HG03520 (cell line): ENCODE data around the gene IGF2BP3.
"Not testable (repeated sequence)": the region's sequence is repeated elsewhere in the genome, so short reads cannot be mapped to it uniquely, and the experiment has no call there.

Experiments used
- ATAC-seq: cut with Tn5 transposase; IDR thresholded peaks from one replicate; pipeline ENCODE4 v1.9.1; 2021; ENCODE audit warnings: mild to moderate bottlenecking, moderate library complexity; ENCODE audit not compliant: unreplicated experiment

IGF2BP3 gene

DNA sequence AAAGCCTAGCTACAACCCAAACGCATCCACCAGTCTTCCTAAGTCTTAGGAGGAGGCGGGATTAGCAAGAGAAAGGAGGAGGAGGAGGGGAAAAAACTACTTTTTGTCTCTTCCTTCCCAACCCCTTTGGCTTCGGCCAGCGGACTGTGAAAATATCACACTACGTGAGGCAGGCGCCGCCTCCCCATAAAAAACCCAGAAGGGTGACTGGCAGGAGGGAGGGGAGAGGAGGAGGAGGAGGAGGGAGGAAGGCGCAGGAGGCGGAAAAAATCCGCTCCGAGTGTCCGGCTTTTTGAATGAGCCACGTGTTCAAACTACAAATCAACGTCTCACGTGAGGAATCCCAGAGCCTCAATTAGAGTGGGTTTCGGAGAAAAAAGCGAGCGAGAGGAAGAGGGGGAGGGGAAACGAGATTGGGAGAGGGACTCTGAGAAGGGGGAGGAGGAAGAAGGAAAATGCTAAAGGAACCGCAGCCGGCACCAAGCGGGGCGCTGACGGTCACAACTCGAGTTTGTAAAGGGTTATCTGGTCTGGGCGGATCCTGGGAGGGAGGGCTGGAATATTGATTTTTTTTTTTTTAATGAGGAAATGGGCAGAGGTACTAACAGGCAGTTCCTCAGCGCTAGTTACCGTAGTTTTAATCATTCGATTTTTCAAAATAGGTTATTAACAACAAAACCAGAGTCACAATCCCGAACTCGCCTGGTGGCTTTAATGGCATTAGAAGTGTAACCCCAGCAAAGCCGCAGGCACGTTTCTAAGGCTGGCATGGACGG is at the start of gene IGF2BP3:
TSS of gene IGF2BP3 (minus strand) at position 162 of the 776 bp plus-strand sequence. CDS start 381 bp downstream, outside the sequence.
- no peak for ATAC-seq

DNA sequence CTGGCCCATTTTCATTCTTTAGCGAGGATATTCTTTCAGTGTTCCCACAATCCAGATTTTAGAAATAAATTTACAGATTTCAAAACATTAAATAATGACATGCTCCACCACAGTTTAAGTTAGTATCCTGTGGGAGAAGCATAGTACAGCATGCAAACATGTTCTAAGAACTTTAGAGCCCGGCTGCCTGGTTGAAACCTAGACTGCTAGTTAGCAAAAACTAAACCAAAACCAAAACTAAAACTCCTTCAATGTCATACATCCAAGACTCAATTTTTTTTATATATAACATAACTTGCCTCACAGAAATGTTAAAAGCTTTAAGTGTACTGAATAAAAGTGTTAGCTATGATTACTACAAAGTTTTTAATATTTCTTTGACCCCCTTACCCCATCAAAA is 44.5 kb upstream of the IGF2BP3 start:
- no peak for ATAC-seq

DNA sequence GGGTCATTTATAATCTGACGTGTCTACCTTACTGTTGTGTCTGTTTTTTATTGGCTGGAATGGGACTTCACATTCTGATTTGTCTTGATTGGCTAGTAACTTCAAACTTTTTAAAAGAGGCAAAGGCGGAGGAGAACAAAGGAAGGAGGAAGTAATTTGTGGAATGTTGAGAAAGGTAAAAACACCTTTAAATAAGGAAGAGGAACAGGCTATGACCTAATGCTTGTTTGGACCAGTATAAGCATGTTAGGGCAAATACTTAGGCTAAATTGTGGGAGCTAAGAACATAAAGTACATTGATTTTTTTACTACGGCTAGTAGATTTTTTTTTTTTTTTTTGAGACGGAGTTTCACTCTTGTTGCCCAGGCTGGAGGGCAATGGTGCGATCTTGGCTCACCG is 43.5 kb upstream of the IGF2BP3 start:
- ATAC-seq, result not testable (repeated sequence)

DNA sequence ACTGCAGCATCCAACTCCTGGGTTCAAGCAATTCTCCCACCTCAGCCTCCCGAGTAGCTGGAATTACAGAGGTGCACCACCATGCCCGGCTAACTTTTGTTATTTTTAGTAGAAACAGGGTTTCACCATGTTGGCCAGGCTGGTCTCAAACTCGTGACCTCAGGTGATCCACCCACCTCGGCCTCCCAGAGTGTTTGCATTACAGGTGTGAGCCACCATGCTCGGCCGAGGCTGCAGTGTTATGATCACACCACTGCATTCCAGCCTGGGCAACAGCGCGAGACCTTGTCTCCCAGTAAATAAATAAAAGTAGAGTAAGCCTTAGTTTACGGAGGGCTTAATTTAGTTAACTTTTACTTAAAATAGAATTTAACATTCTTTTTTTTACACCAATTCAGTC is 23.7 kb upstream of the IGF2BP3 start:
- ATAC-seq, result no peak

DNA sequence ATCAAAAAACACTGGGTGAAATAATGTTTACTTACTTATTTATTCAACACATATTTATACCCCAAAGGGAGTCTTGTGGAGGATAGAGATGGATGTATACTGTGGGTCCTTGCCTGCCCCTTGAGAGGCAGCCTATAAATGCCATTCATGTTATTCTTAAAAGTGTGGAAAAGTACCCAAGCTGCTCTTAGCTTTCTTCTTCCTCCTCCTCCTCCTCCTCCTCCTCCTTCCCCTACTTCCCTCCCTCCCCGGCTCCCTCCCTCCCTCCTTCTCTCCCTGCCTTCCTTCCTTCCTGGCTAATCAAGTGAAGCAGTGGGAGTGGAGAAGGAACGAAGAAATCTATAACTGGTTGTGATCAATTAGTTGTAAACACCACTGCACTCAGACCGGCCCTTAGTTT is 21.2 kb upstream of the IGF2BP3 start:
- no peak for ATAC-seq

DNA sequence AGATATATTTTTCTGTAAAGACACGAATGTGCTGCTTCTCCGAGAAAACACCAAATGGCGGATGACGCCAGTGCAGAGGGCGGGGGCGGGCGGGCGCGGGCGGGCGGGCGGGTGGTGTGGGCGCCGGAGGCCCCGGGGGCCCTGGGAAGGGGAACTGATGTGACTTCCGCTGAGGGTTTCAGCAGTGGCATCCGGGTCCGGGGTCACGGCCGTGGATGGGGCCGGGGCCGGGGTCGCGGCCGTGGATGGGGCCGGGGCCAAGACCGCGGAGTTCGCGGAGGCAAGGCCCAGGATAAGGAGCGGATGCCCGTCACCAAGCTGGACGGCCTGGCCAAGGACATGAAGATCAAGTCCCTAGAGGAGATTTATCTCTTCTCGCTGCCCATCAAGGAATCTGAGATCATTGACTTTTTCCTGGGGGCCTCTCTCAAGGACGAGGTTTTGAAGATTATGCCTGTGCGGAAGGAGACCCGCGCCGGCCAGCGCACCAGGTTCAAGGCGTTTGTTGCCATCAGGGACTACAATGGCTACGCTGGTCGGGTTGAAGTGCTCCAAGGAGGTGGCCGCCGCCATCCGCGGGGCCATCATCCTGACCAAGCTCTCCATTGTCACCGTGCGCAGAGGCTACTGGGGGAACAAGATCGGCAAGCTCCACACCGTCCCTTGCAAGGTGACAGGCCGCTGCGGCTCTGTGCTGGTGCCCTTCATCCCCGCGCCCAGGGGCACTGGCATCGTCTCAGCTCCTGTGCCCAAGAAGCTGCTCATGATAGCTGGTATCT is 20.3 kb upstream of the IGF2BP3 start:
- ATAC-seq, result peak; percentile 72

DNA sequence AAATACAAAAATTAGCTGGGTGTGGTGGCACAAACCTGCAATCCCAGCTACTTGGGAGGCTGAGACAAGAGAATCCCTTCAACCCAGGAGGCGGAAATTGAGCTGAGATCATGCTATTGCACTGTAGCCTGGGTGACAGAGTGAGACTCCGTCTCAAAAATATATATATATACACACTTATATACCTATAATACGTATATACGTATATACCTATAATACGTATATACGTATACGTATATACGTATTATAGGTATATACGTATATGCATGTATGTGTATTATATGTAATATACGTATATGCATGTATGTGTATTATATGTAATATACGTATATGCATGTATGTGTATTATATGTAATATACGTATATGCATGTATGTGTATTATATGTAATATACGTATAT is 18.4 kb upstream of the IGF2BP3 start:
- not testable (repeated sequence) for ATAC-seq

DNA sequence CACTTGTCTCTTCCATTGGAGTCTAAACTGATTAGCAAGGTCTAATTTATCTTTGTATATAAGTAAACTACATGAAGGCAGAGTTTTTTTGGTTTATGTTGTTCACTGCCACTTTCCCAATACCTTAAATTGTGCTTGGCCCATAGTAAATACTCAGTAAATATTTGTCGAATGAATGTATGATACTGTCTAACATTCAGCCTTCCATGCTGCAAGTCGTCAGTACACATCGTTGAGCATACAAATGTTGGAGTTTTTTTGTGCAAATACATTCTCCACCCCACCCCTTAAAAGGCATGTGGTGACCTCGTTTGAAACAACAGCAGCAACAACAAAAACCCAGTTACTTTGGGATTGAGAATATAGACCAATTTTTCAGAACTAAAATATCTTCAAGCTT is 17.4 kb upstream of the IGF2BP3 start:
- ATAC-seq, result no peak

DNA sequence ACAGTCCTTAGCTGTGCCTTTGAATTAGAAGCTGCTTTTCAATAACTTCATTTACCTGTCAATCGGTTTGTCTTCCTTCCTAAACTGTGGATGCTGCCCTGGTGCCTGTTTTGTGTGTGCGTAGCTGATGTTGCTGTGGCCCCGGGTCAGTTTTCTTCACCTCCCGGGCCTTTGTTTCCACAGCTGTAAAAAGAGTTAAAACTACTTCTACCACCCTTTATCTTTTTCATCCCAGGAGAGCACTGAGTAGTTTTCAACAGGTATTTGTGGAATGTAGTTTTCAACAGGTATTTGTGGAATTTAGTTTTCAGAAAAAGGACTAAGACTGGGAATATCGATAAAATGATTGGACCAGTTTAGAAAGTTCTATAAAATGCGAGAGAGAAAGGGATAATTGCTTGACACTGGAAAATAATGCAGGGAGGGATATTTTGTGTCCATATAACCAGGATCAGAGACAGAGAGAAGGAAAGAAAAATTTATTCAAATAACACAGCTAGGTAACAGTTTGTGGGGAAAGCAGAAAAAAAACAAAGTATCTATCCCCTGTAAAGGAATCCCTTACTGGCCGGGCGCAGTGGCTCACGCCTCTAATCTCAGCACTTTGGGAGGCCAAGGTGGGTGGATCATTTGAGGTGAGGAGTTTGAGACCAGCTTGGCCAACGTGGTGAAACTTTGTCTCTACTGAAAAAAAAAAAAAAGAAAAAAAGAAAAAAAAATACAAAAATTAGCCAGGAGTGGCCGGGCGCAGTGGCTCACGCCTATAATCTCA is 15.9 kb upstream of the IGF2BP3 start:
- ATAC-seq, result no peak

DNA sequence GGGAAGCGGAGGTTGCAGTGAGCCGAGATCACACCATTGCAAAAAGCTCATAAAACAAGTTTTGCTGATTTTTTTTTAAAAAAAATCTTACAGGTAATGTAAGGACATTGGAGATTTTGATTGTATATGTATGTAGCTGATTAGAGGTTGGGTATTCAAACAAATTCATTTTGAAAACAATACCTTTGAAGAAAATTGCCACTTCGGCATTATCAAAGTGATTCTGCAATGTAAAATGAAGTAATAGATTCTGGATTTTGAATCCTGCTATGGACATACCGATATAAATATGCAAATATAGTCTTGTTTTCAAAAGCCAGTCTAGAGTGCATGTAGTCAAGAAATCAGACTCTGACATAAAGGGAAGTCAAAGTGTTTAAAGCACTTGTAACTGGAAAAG is 12.4 kb upstream of the IGF2BP3 start:
- no peak for ATAC-seq

DNA sequence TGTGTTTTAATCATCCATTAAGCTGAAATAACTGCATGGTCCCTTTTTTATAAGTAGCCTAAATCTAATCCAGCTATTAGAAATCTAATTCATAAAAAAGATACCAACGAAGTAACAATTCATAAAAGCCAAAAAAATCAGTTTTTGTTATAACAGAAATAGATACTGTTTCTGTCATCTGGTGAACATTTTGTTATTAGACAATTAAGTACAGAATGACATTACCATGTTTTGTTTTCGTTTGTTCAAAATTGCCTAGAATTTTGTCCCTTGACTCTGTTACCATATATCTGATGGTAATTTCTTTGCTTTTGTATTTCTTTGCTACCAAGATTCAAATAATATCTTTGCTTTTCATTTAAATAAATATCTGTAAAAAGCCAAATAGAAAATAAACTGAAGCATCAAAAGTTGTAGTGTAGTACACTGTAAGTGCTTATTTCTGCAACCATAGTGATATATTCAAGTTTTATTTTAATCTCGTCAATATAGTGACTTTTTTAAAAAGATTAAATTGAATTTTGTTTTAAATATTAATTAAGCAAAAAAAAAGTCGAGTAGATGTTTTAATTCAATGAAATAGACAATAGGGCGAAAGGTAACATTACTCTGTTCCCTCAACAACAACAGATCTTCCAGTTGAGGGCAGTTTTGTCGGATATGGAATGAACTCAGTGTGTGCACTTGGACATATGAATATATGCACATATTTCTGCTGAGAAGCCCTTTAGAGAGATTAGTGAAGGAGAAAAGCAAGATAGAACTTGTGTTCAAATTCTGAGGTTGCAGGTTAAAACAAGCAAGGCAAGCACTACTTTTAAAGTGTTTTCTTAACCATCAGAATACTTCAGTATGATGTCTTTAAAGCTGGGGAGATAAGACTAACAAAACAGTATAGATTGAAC is 7.9 kb upstream of the IGF2BP3 start:
- no peak for ATAC-seq

DNA sequence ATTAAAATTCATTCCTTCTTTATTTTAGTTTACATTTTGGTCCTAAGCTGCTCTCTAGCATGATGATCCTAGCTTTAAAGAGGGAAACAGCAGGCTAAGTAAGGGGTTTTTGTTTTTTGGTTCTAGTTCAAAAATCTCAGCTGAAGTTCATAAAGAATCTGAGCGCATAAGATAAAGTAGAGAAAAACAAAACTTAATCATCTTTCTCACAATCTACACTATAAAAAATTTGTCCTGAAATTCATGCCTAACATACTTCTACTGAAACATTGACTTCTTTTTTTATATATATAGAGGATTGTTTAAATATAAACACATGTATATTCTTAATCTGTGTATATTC is 6.8 kb upstream of the IGF2BP3 start:
- ATAC-seq, result no peak

DNA sequence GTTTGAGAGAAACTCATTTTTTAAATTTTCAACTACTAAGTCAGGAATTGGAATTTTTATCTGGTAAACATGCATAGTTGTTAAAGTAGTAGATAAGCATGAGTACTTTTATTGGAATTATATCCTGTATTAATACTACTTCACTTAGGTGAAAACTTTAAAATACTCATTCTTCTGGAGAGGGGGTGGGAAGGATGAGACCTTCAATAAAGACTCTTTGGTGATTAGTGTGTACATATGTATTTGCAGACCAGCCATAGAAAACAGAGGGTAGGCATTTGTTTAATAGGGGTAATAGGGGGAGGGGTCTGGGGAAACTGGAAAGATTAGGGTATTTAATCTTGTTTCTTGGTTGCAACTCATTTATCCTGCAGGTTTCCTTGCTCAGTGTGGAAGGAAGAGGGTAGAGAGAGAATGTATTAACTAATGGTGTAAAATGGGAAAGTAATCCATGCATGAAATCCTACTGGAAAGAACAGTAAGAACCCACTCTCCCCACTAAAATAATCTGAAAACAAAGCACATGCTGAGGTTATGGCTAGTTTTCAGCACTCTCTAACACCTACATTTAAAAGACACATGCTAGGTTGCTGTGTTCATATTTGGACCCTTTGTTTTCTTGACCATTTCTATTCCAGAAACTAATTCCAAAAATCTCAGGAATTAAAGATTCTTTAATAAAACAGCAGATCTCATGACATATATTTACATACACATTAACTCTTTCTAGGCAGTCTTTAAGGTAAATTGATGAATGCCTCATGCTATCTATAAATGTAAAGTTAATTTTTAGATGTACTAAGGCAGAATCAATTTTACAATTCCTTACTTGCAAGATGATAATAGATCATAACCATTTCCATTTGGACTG is 6.2 kb upstream of the IGF2BP3 start:
- no peak for ATAC-seq

DNA sequence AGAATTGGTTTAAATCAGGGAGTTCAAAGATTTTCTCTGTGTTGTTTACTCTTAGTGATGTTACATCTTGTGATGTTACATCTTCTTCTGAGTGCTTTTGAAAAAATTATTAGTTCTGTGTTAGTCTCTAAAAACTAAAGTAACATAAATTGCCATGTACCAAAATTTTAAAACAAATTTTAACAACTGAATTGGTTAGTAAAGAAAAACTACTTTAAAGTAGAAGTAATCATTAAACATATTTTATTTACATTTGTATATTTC is 5.2 kb upstream of the IGF2BP3 start:
- ATAC-seq, result no peak

DNA sequence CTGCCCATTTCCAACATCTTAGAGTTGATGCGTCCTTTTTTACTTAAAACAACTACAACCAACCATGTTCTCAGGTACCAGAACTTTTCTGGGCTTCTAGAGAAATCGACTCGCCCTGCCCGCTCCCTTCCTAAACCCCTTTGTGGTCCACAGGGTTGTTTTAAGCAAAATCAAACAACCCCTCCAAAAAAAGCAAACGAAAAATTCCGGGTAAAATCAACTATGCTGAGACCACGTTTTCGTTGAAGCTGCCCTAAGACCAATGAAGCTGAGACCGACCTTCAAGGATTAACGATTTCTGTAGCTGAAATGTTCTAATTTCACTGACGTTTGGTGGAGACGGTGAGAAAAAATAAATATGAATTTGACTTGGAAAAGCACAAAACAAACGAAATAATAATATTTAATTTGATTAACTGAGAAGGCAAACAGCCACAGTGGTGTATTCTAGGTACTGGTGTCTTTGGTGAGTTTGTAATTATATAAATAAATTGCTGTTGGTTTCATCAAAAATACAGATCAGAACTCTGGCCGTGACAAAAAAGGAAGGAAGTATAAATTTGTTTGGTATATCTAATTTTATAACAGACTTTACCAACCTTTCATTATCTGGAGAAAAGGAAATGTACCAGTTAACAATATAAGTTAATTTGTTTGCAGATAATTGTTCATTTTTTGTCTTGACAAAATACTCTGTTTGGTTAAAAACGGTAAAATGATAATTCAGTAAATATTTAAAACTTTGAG is 4.7 kb upstream of the IGF2BP3 start:
- no peak for ATAC-seq

DNA sequence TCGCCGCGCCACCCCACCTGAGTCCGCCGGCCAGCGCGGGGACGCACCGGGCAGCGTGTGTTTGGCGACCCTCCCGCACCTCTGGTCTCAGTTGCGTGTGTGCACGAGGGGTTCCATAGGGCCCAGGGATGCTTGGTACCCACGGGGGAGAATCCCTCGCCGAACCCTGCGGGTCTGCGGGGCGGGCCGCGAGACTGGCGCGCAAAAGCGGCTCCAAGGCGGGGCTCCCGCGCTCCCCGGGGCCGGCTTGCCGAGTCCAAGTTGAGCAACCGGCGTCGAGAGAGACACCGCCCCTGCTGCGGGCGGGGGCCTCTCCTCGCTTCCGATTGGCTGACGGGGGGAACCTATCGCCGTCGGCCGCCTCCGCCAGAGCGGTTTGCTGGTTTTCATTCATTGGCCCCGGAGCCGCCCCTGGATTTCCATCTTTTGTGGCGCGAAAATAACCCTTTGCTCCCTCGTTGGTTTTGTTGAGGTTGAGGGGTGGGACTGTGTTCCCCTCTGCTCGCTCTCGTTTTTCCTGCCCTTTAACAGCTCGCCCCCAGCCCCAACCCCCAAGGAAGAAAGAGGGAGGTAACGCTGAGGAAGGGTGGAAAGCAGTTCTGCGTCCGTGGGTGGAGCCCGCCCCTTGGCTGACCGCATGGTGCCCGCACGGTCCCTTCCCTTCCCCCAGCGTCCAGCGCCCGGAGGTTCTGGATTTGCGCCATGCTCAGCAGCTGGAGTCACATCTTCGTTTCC is 4.0 kb upstream of the IGF2BP3 start:
- ATAC-seq, result peak; percentile 62

DNA sequence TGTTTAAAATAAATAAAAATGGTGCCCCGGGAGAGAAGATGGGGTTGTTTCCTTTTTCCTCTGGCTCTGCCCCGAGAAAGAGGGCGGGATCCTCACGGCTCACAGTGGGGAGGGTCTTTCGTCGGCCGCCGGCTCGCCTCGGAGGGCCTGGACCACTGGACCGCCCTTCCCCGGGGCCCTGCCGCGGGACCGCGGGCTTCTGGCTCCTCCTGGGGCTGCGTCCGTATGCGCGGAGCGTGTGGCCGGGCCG is 3.5 kb upstream of the IGF2BP3 start:
- ATAC-seq, result peak; percentile 9

DNA sequence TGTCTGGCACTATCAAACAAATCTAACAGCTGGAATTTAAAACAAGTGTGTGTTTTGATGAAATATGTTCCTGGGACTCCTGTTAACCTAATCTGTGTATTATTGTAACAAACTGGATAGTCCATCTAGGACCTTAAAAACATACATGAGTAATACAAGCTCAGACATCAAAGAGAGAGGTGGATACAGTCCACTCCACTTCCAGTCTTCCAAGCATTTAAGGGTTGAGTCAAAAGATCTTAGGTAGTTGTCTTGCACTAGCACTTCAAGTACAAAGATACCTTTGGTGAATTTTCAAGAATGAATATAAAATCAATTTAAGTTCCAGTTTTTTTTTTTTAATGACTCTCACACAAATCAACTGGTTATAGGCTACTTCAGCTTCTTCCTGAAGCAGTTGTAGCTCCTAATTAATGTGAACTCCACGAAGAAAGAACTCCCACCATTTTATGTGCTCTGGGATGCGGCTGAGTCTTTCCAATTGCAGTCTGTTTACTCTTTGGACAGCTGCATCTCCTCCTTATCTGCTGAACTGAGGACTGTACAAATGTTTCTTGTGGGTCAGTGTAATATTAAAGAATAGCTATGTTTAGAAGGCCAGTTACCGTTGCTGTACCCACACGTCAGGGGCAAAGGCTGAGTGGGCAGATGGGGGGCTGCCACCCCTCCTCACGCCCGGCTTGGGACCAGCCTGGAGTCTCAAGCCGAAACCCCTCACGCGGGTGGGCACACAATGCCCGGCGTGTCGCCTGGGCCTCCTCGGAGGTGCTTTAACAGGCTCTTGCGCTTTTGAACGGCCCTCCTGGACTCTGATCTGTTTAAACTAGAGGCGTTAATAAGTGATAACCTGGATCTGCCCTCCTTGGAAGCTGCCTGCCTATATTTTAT is 2.9 kb upstream of the IGF2BP3 start:
- ATAC-seq, result no peak
